GM18502 (cell line): Measurements from ENCODE around the gene VLDLR.
A peak's percentile ranks its signal among the peaks of the same experiment; 100 is the strongest.

Experiments
- ATAC-seq: cut with Tn5 transposase; IDR thresholded peaks from one replicate; pipeline ENCODE4 v1.9.1; 2021; ENCODE audit warnings: mild to moderate bottlenecking; ENCODE audit not compliant: unreplicated experiment, poor library complexity

VLDLR gene

GRCh38 chr9:2621722-2622460 is at the start of gene VLDLR:
VLDLR (plus strand) TSS chr9:2621787; CDS start chr9:2622190, 403 bp downstream.
- peak; percentile 37 for ATAC-seq

- ATAC-seq = no peak
Measured at GRCh38 chr9:2574203-2574602, 47.4 kb upstream of the VLDLR start.

- no peak for ATAC-seq
Measured at GRCh38 chr9:2576631-2577030, 45.0 kb upstream of the VLDLR start.

DNA sequence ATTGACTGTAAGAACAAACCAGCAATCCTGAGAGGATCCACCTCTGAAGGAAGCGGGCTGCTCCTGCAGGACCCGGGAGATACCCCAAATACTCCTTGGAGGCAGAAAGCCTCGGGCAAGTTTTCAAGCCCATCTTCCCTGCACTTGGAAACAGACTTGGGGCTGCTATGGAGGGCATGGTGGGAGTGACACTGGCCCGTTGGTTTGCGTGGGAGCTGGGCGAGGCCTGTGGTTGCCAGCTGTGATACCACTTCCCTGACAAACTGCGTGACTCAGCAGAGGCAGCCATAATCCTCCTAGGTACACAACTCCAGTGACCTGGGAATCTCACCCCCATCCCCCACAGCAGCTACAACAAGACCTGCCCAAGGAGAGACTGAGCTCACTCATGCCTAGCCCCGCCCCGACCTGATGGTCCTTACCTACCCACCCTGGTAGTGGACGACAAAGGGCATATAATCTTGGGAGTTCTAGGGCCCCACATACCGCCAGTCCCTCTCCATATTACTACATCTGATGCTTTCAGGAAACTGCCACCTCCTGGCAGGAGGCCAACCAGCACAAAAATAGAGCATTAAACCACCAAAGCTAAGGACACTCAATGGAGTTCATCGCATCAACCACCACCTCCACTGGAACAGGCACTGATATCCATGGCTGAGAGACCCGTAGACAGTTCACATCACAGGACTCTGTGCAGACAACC is 38.1 kb upstream of the VLDLR start:
- ATAC-seq = no peak

GRCh38 chr9:2591967-2592366 is 29.6 kb upstream of the VLDLR start:
- no peak for ATAC-seq

DNA sequence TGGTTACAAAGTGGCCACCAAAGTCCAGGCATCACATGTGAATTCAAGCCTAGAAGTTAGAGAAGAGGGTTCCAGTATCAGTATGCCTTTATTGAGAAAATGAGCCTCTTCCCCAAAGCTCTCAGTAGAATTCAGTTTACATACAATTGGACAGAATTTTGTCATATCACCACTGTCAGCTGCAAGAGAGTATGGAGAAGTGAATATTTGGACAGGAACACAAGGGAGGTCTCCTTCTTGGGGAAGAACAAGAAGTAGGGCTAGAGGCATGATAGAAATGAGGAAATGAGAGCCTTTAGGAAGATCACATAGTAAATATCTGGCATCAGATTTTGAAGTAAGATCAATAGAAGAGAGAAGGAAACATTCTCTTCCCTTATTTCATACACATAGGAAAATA is 27.8 kb upstream of the VLDLR start:
- ATAC-seq = no peak

GRCh38 chr9:2595973-2596372 is 25.6 kb upstream of the VLDLR start:
- no peak for ATAC-seq

DNA sequence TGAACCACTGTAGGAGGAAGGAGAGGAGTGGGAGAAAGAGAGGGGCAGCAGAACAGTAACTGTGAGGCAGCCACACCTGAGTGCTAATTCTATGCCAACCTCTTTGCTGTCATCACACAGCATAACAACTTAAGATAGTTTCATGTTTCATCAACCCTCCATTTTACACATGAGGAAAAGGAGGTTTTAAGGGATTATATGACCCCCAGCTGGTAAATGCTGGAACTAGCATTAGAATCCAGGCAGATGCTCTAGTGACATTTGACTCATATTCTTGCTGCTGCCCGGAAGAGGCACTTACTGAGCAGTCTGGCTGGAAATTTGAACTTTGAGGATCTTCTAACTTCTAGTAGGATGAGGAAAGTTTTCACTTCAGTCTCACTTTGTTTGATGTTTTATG is 24.1 kb upstream of the VLDLR start:
- ATAC-seq = no peak

DNA sequence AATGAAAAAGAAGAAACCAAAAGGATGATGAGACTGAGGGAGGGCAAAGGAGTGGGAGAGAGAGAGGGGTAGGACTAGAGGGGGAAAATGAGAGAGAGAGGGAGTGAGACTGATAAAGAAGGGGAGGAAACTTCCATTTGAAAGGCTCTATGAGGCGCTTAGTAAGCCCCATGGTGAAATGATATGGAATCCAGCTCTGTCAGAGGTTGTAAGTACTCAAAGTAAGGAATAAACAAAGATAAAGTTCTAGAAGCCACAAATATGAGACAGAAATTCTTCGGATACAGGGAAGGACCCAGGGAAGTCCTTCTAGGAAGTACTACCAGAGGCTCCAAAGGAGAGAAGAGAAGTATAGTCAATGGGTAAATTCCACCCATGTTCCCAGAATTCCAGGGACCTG is 21.7 kb upstream of the VLDLR start:
- no peak for ATAC-seq

- no peak for ATAC-seq
Measured at GRCh38 chr9:2600307-2600706, 21.3 kb upstream of the VLDLR start.

GRCh38 chr9:2601785-2602378 is 19.7 kb upstream of the VLDLR start:
- ATAC-seq = peak; percentile 51

- ATAC-seq = peak; percentile 73
Measured at GRCh38 chr9:2602704-2603116, 18.9 kb upstream of the VLDLR start.

DNA sequence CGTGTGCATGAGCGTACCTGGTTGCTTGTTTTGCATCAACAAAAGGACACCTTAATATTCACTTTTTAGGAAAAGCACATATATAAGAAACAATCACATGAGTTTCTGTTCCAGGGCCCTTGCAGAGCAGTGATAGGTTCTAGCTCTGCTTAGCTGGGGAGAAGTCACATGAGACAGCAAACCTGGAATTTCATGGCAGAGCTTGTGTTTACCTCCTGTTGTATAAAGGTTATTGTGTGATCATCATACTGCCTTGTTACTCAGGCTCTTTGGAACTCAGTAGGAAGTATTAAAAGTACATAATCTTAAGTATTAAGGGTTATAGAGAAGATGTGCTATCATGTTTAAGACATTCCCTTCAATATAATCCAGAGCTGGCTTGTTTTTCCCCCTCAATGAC is 18.0 kb upstream of the VLDLR start:
- ATAC-seq = no peak

- no peak for ATAC-seq
Measured at GRCh38 chr9:2605246-2605645, 16.3 kb upstream of the VLDLR start.

DNA sequence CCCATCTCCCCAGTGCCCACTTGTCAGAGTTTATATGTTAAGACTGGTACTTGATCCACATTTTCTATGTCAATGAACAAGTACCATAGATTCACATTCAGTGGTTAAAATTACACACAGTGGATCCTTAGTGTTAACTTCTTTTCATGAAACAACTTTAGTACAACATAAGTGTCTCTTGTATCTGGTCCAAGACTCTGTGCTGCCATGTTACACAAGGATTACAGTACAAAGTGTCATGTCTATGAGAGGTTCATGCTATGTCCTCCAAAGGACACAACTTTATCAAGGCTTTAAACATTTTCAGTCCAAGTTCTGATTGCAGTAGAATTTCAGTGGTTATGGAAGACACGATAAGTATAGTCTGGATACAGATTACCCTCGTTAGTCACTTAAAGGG is 13.3 kb upstream of the VLDLR start:
- no peak for ATAC-seq

- ATAC-seq = no peak
Measured at GRCh38 chr9:2610985-2611384, 10.6 kb upstream of the VLDLR start.

GRCh38 chr9:2611961-2612360 is 9.6 kb upstream of the VLDLR start:
- no peak for ATAC-seq

GRCh38 chr9:2613730-2614271 is 7.8 kb upstream of the VLDLR start:
- ATAC-seq = no peak

DNA sequence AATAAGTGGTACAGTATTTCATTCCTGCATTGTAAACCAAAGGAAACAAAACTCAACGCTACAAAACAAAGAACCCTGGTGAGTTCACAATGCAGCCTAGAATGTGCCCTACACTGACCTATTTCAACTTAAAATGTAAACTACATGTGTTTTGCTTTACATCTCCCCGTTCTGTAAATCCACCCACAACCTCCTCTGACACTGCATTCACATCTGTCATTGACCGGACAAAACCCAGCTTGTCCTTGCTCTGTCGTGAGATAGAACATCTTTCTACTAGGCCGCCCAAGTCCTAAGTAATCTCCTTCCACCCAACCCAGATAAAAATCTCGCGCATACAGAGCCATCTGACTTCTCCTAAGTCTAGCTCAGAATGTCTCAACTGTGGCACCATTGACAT is 6.1 kb upstream of the VLDLR start:
- ATAC-seq = no peak

DNA sequence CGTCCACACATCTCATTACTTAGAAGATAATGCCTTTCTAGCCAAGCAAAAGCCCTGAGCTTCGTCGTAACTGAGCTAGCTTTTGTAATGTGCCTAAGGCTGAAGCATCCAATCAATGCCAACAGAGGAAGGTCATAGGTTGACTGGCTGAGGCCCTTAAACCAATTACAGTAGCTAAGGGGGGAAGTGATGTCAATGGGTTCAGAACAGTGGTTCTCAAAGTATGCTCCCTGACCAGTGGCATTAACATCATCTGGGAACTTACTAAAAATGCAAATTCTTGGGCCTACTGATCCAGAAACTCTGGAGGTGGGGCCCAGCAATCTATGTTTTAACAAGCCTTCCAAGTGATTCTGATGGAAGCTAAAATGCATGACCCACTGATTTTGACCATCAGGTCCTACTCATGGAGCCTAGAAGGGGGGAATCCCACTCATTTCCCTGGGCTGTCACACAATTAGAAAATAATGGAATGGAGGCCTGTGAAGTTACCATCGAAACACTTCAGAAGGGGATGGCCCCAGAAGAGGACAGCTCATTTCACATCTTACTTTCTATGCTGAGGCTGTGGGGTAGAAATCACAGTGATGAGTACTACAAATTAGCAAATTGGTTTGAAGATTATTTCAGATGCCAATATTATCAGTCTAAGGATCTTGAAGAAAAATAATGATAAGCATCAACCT is 4.8 kb upstream of the VLDLR start:
- ATAC-seq = peak; percentile 44

DNA sequence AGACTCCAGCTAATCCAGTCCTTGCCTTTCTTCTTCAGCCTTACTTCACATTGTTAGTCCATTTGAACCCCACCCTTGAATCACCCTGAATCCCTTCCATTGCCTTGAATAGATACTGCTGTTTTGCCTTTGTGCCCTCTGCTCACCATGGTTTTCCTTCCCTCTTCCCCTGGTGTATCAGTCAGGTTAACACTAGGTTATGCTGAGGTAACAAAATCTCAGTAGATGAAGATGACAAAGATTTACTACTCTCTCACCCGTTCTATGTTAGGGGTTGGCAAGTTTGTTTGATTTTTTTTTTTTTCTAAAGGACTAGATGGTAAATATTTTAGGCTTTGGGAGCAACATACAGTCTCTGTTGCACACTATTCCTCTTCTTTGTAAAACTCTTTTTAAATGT is 3.3 kb upstream of the VLDLR start:
- no peak for ATAC-seq
